Embryonic facial prominence (tissue), 1 donor: ENCODE results near the gene TREX2.
"Not testable (repeated sequence)": the region's sequence is repeated elsewhere in the genome, so short reads cannot be mapped to it uniquely, and the experiment has no call there.

Experiments used
- DNase-seq: peaks from one replicate; pipeline ENCODE4 v3.0.0-alpha.2; 2016; ENCODE audit errors: extremely low spot score

Gene TREX2

GRCh38 chrX:153408871-153409351, 36.9 kb downstream of the TREX2 start:
- DNase-seq: no peak

- no peak for DNase-seq
These were observed 37.6 kb downstream of the TREX2 start for GRCh38 chrX:153408221-153408721.

- no peak for DNase-seq
These were observed 38.1 kb downstream of the TREX2 start for GRCh38 chrX:153407736-153408135.

GRCh38 chrX:153406903-153407302, 39.0 kb downstream of the TREX2 start:
- DNase-seq: no peak

- DNase-seq: no peak
These were observed 39.8 kb downstream of the TREX2 start for GRCh38 chrX:153406011-153406410.

GRCh38 chrX:153405426-153405825, 40.4 kb downstream of the TREX2 start:
- no peak for DNase-seq

GRCh38 chrX:153404333-153404732, 41.5 kb downstream of the TREX2 start:
- DNase-seq: not testable (repeated sequence)

- DNase-seq: no peak
These were observed 44.6 kb downstream of the TREX2 start, which contains the start of gene PNMA6E for GRCh38 chrX:153401133-153401764. Gene PNMA6E, minus strand, starts transcription at chrX:153401350. Its CDS starts 2,501 bp downstream, at chrX:153398849.

GRCh38 chrX:153400146-153401132, 45.4 kb downstream of the TREX2 start:
- DNase-seq: no peak

GRCh38 chrX:153398275-153398960, 47.4 kb downstream of the TREX2 start:
- DNase-seq: no peak

GRCh38 chrX:153397256-153397960, 48.4 kb downstream of the TREX2 start:
- no peak for DNase-seq

GRCh38 chrX:153396320-153397195, 49.3 kb downstream of the TREX2 start:
- no peak for DNase-seq

- no peak for DNase-seq
These were observed 50.1 kb downstream of the TREX2 start for GRCh38 chrX:153395613-153396319.

- DNase-seq: no peak
These were observed 51.2 kb downstream of the TREX2 start for GRCh38 chrX:153394612-153395011.
